ENCODE data around the gene DCUN1D3.
"Not testable (repeated sequence)": the region's sequence is repeated elsewhere in the genome, so short reads cannot be mapped to it uniquely, and the experiment has no call there.

DCUN1D3 gene, protein sequence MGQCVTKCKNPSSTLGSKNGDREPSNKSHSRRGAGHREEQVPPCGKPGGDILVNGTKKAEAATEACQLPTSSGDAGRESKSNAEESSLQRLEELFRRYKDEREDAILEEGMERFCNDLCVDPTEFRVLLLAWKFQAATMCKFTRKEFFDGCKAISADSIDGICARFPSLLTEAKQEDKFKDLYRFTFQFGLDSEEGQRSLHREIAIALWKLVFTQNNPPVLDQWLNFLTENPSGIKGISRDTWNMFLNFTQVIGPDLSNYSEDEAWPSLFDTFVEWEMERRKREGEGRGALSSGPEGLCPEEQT

DNA sequence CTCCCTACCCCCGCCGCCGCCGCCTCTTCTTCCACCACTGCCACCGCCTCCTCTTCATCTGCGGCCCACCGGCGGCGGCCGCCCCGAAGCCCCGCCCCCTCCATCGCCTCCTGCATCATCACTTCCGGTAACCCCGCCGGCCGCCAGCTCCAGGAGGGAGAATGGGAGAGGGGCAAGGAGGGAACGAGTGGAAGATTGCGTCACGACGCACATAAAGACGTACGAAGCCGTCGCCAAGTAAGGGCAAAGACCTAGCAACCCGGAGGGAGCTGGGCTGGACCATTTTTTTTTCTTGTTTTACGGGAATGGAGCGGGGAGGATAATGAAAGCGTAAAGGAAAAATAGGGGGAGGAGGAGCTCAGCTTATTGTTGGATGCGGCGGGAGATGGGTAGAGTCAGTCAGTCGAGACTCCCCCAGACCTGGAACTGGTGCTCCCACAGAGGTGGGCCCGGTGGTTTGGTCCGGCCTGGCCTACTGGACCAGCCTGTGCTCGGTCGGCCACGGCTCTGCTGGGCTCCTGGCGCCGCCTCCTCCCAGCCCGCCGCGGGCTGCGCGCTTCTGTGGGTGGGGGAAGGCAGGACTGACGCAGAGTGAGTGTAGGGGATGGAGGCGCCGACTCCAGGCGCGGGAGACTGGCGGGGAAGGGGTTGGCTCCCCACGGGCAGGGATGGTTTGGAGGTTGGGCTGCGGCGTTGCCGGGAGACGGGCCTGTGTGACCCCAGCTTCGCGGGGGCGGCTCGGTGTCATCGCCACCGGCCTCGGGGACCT is at the start of gene DCUN1D3, which contains the start of gene LYRM1:
DCUN1D3 (minus strand) TSS at position 60 of the 769 bp plus-strand sequence. CDS start 37,820 bp downstream, outside the sequence.
LYRM1 (plus strand) TSS at position 473 of the 769 bp plus-strand sequence. CDS start 14,785 bp downstream, outside the sequence.
- TF ChIP-seq, protein P1, sequence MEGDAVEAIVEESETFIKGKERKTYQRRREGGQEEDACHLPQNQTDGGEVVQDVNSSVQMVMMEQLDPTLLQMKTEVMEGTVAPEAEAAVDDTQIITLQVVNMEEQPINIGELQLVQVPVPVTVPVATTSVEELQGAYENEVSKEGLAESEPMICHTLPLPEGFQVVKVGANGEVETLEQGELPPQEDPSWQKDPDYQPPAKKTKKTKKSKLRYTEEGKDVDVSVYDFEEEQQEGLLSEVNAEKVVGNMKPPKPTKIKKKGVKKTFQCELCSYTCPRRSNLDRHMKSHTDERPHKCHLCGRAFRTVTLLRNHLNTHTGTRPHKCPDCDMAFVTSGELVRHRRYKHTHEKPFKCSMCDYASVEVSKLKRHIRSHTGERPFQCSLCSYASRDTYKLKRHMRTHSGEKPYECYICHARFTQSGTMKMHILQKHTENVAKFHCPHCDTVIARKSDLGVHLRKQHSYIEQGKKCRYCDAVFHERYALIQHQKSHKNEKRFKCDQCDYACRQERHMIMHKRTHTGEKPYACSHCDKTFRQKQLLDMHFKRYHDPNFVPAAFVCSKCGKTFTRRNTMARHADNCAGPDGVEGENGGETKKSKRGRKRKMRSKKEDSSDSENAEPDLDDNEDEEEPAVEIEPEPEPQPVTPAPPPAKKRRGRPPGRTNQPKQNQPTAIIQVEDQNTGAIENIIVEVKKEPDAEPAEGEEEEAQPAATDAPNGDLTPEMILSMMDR (conservative IDR thresholded peaks at IDR 0.05; ENCODE audit: low read depth): no peak
- peak within 1 kb of the TSS; percentile 89 for H3K27ac ChIP-seq
- DNase-seq (ENCODE audit: low spot score): peak; percentile 97
- CTCF ChIA-PET: interaction anchor here (0.6 to 1.3 kb wide), 2 partner anchors 93 to 94 kb away, joined by 4 to 6 read pairs; partner anchors contain the start of genes ERI2 and REXO5
- POLR2A ChIA-PET (ENCODE audit: low non-redundant PET): interaction anchor here (0.7 to 1.3 kb wide), 3 partner anchors 35 to 62 kb away, joined by 3 read pairs; no protein-coding TSS in a partner anchor

DNA sequence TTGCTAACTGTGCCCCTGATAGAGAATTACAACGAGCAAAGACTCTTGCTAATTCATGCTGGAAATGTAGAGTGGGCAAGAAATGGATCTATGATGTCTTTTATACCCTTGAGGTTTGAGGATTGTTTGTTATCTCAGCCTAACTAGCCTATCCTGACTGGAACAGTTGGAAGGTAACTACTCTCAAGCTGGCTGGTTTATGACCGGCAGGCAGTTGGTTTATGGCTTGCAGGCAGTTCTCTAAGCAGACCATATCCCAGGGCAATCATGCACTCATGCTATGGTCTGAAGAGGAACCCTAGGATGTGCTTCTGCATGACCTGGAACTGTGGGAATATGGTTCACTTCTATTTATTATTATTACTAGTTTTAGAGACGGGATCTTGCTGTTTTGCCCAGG is 49.5 kb upstream of the DCUN1D3 start:
- POLR2A ChIA-PET (ENCODE audit: low non-redundant PET): no interaction called here
- DNase-seq (ENCODE audit: low spot score): no peak

GRCh38 chr16:20948444-20948843 is 48.3 kb upstream of the DCUN1D3 start:
- CTCF ChIA-PET: interaction anchor here (0.6 kb wide), 1 partner anchor 24 kb away, joined by 3 read pairs; no protein-coding TSS in a partner anchor
- DNase-seq (ENCODE audit: low spot score): no peak
- H3K27ac ChIP-seq: no peak overlapping the region
- TF ChIP-seq, protein P1 (conservative IDR thresholded peaks at IDR 0.05; ENCODE audit: low read depth): no peak
- POLR2A ChIA-PET (ENCODE audit: low non-redundant PET): no interaction called here

More for the DNA sequence above, 49.5 kb upstream of the DCUN1D3 start:
- H3K27ac ChIP-seq: no peak overlapping the region
- TF ChIP-seq, protein P1 (conservative IDR thresholded peaks at IDR 0.05; ENCODE audit: low read depth): no peak
- CTCF ChIA-PET: no interaction called here

- POLR2A ChIA-PET (ENCODE audit: low non-redundant PET): no interaction called here
- TF ChIP-seq, protein P1 (conservative IDR thresholded peaks at IDR 0.05; ENCODE audit: low read depth): no peak
- DNase-seq (ENCODE audit: low spot score): no peak
- H3K27ac ChIP-seq: no peak overlapping the region
- CTCF ChIA-PET: no interaction called here
Measured at GRCh38 chr16:20946015-20946629, 46.0 kb upstream of the DCUN1D3 start.

DNA sequence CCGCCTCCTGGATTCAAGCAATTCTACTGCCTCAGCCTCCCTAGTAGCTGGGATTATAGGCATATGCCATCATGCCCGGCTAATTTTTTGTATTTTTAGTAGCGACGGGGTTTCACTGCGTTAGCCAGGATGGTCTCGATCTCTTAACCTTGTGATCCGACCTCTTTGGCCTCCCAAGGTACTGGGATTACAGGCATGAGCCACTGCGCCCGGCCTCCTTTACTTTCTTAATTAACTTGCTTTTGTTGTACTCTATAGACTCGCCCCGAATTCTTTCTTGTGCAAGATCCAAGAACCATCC is 45.4 kb upstream of the DCUN1D3 start:
- DNase-seq (ENCODE audit: low spot score); CTCF ChIA-PET; POLR2A ChIA-PET (ENCODE audit: low non-redundant PET): not testable (repeated sequence)

DNA sequence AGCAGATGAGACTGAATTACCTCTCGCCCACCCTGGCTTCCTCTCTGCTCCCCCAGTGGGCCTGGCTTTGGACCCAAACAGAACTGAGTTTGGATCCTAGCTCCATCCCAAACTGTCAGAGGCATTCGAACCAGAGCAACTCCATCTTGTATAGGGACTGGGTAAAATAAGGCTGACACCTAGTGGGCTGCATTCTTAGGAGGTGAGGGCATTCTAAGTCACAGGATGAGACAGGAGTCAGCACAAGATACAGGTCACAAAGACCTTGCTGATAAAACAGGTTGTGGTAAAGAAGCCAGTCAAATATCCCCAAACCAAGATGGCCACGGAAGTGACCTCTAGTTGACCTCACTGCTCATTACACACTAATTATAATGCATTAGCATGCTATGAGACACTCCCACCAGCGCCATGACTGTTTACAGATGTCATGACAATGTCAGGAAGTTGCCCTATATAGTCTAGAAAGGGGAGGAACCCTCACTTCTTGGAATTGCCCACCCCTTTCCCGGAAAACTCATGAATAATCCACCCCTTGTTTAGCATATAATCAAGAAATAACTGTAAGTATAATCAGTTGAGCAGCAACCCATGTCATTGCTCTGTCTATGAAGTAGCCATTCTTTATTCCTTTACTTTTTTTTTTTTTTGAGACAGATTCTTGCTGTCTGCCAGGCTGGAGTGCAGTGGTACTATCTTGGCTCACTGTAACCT is 44.9 kb upstream of the DCUN1D3 start:
- CTCF ChIA-PET: interaction anchor here (0.6 to 0.7 kb wide), 2 partner anchors 8 to 30 kb away, joined by 3 to 4 read pairs; no protein-coding TSS in a partner anchor
- DNase-seq (ENCODE audit: low spot score): no peak
- H3K27ac ChIP-seq: no peak overlapping the region
- POLR2A ChIA-PET (ENCODE audit: low non-redundant PET): no interaction called here
- TF ChIP-seq, protein P1 (conservative IDR thresholded peaks at IDR 0.05; ENCODE audit: low read depth): no peak

More for the DNA sequence above, 45.4 kb upstream of the DCUN1D3 start:
- H3K27ac ChIP-seq: not testable (repeated sequence)

All from RWPE1 (cell line).